K562 (cell line): Measurements from ENCODE around the gene OR2W1. TPM values are rescaled to one million over a fixed set of nuclear protein-coding genes. Genes with fewer than 3 reads are reported as not detected.
A peak's percentile ranks its signal among the peaks of the same experiment; 100 is the strongest.

Experiments used
- CBX1 ChIP-seq: sonication (generic); IDR thresholded peaks from 2 replicates; pipeline ENCODE4 v1.6.1; 2016; ENCODE audit warnings: antibody characterized with exemption, low read depth, mild to moderate bottlenecking
- ERF ChIP-seq: fragments of 450-650 bp; formaldehyde crosslinking; IDR thresholded peaks from 2 replicates; pipeline ENCODE4 v1.4.0; 2020; ENCODE audit warnings: mild to moderate bottlenecking, mixed read lengths
- ETV1 ChIP-seq: fragments of 450-650 bp; conservative IDR thresholded peaks from 2 replicates; pipeline ENCODE4 v1.6.1; 2016; ENCODE audit warnings: missing genetic modification characterization, control low read depth, low read depth, missing compliant biosample characterization
- L3MBTL2 ChIP-seq: fragments of 450-650 bp; IDR thresholded peaks from 2 replicates; pipeline ENCODE4 v1.6.1; 2016; ENCODE audit warnings: mild to moderate bottlenecking, moderate library complexity
- PHF8 ChIP-seq: fragments of 200-600 bp; sonication (generic); IDR thresholded peaks from 2 replicates; pipeline ENCODE4 v1.6.1; 2012; ENCODE audit warnings: mixed run types, mild to moderate bottlenecking, inconsistent platforms, low read length, moderate library complexity, borderline replicate concordance
- POLR2G ChIP-seq: fragments of 200-400 bp; formaldehyde crosslinking; IDR thresholded peaks from 2 replicates; pipeline ENCODE4 v1.6.1; 2017; ENCODE audit warnings: low read depth, mild to moderate bottlenecking, antibody characterized with exemption, low read length, moderate library complexity
- SAFB2 ChIP-seq: fragments of 200-400 bp; formaldehyde crosslinking; IDR thresholded peaks from 2 replicates; pipeline ENCODE4 v1.6.1; 2018; ENCODE audit warnings: borderline replicate concordance, low read length, low read depth, moderate library complexity; ENCODE audit not compliant: severe bottlenecking
- SAP30 ChIP-seq: fragments of 200-600 bp; sonication (generic); IDR thresholded peaks from 2 replicates; pipeline ENCODE4 v1.6.1; 2012; ENCODE audit warnings: borderline replicate concordance, low read depth, mild to moderate bottlenecking, moderate library complexity, low read length, control low read depth, inconsistent platforms; ENCODE audit not compliant: insufficient read depth, poor library complexity, severe bottlenecking
- SMARCE1 ChIP-seq: fragments of 450-650 bp; IDR thresholded peaks from 2 replicates; pipeline ENCODE4 v1.7.1; 2016; ENCODE audit warnings: mild to moderate bottlenecking
- TRIM24 ChIP-seq, 2 experiments: fragments of 450-650 bp; IDR thresholded peaks; 2 replicates each; pipeline ENCODE4 v1.6.1; 2016
- ZNF57 ChIP-seq: fragments of 450-650 bp; formaldehyde crosslinking; IDR thresholded peaks from 2 replicates; pipeline ENCODE4 v1.4.0; 2020; ENCODE audit warnings: mild to moderate bottlenecking, moderate library complexity
- ZNF589 ChIP-seq: fragments of 200-800 bp; sonication (Bioruptor generic); IDR thresholded peaks from 2 replicates; pipeline ENCODE4 v1.6.1; 2016; ENCODE audit warnings: low read depth, missing genetic modification characterization, missing compliant biosample characterization
- polyA plus RNA-seq, 8 experiments: library from polyadenylated mRNA; depleted of rRNA in 4 of 8; stranded (reverse) in 5 of 8; unstranded in 3 of 8; fragments of >200 nt; fragmentation: Nextera tagmentation in 2 of 8; fragmentation: Illumina TruSeq in 1 of 8; extraction: Ambion mirVana in 2 of 8; extraction: Trizol in 1 of 8; gene quantifications; 2 replicates each; pipeline versions ENCODE4 v1.2.1 to v1.2.3, GENCODE V29; 2011 to 2014; ENCODE audit warnings: inconsistent platforms in 1 of 8, missing spikeins in 1 of 8
- total RNA-seq, 7 experiments: library from RNA; depleted of rRNA in 6 of 7; stranded (reverse); fragments of >200 nt in 6 of 7; fragmentation: Illumina TruSeq in 2 of 7; extraction: Trizol in 2 of 7; gene quantifications; 2 replicates each; pipeline versions ENCODE4 v1.2.1 to v1.2.3, GENCODE V29; 2011 to 2021; ENCODE audit warnings: low replicate concordance in 1 of 7
- TF ChIP-seq, protein P1 (sequence below), 2 experiments: fragments of 450-650 bp; formaldehyde crosslinking in 1 of 2; IDR thresholded peaks; 2 replicates each; pipeline versions ENCODE4 v1.4.0 to v1.6.1; 2014 to 2020; ENCODE audit warnings: mild to moderate bottlenecking in 2 of 2, borderline replicate concordance in 1 of 2, low read depth in 1 of 2
- TF ChIP-seq, protein P2 (sequence below): sonication (generic); formaldehyde crosslinking; IDR thresholded peaks from 2 replicates; pipeline ENCODE4 v1.8.1; 2023; ENCODE audit warnings: mild to moderate bottlenecking, missing genetic modification reagents
- TF ChIP-seq, protein P3 (sequence below), 2 experiments: fragments of 450-650 bp in 1 of 2; sonication (generic) in 1 of 2; formaldehyde crosslinking in 1 of 2; IDR thresholded peaks in 1 of 2; conservative IDR thresholded peaks in 1 of 2; 2 replicates each; pipeline versions ENCODE4 v1.6.1 to v1.8.1; 2016 to 2023; ENCODE audit warnings: mild to moderate bottlenecking in 2 of 2, moderate library complexity in 2 of 2, inconsistent platforms in 1 of 2, missing genetic modification reagents in 1 of 2

Gene OR2W1
- total and polyA plus RNA-seq, 9 of the 15 experiments (the other 6 are each of a cell fraction or from before 2014, with no cell fraction given) = not detected

DNA sequence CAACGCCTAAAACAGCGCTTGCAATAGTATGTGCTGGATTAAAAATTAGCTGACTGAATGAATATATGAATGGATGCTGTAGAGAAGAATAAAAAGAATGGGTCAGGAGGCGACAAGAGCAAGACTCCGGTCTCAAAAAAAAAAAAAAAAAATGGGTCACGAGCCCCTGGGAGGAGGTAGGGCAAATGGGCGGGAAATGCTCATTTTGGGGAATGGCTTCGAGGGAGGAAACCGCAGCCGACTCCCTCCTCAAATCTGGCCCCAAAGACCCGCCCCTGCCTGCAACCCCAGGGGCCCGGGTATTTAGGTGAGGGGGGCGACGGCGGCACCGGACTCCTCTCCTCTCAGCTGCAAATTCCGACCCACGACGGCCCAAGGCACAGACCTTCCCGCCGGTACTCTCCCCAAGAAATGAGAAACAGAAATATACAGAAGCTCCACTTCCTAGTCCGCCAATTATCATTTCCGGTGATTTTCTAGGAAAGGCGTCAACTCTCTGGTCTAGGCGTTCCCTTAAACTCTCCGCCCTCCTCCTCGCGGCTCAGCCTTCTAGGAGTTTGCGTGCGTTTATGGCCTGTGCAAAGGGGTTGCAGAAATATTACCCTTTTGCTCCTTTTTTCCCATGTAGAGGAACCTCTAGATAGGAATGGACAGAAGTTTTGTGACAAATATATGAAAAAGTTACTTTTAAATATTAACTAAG is 39.6 kb downstream of the OR2W1 start, which contains the start of gene ZNF311 (continued):
- TF ChIP-seq, protein P1, sequence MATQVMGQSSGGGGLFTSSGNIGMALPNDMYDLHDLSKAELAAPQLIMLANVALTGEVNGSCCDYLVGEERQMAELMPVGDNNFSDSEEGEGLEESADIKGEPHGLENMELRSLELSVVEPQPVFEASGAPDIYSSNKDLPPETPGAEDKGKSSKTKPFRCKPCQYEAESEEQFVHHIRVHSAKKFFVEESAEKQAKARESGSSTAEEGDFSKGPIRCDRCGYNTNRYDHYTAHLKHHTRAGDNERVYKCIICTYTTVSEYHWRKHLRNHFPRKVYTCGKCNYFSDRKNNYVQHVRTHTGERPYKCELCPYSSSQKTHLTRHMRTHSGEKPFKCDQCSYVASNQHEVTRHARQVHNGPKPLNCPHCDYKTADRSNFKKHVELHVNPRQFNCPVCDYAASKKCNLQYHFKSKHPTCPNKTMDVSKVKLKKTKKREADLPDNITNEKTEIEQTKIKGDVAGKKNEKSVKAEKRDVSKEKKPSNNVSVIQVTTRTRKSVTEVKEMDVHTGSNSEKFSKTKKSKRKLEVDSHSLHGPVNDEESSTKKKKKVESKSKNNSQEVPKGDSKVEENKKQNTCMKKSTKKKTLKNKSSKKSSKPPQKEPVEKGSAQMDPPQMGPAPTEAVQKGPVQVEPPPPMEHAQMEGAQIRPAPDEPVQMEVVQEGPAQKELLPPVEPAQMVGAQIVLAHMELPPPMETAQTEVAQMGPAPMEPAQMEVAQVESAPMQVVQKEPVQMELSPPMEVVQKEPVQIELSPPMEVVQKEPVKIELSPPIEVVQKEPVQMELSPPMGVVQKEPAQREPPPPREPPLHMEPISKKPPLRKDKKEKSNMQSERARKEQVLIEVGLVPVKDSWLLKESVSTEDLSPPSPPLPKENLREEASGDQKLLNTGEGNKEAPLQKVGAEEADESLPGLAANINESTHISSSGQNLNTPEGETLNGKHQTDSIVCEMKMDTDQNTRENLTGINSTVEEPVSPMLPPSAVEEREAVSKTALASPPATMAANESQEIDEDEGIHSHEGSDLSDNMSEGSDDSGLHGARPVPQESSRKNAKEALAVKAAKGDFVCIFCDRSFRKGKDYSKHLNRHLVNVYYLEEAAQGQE (IDR thresholded peaks at IDR 0.05; ENCODE audit: borderline replicate concordance) = no peak
- TF ChIP-seq, protein P1 (CRISPR knock-in tag; IDR thresholded peaks at IDR 0.05; ENCODE audit: low read depth) = 0 out of 2 replicates have a peak, but pooled peaks have one; percentile 23
- TF ChIP-seq SAP30 (peak; percentile 72), L3MBTL2 (peak; percentile 99), ZNF57 (CRISPR knock-in tag) (no peak), ETV1 (tag) (peak; percentile 87), SAFB2 (no peak), ZNF589 (CRISPR knock-in tag) (peak; percentile 76), POLR2G (peak; percentile 89), CBX1 (0 out of 2 replicates have a peak, but pooled peaks have one; percentile 40), TRIM24 (IDR thresholded peaks at IDR 0.05) (peak in 1 of 2 experiments; percentile 66; a peak in 1 of 4 replicates), SMARCE1 (peak; percentile 19; the same call in 1 of the 2 replicates), PHF8 (peak; percentile 85), ERF (CRISPR knock-in tag) (0 out of 2 replicates have a peak, but pooled peaks have one; percentile 17)
- TF ChIP-seq, protein P2, sequence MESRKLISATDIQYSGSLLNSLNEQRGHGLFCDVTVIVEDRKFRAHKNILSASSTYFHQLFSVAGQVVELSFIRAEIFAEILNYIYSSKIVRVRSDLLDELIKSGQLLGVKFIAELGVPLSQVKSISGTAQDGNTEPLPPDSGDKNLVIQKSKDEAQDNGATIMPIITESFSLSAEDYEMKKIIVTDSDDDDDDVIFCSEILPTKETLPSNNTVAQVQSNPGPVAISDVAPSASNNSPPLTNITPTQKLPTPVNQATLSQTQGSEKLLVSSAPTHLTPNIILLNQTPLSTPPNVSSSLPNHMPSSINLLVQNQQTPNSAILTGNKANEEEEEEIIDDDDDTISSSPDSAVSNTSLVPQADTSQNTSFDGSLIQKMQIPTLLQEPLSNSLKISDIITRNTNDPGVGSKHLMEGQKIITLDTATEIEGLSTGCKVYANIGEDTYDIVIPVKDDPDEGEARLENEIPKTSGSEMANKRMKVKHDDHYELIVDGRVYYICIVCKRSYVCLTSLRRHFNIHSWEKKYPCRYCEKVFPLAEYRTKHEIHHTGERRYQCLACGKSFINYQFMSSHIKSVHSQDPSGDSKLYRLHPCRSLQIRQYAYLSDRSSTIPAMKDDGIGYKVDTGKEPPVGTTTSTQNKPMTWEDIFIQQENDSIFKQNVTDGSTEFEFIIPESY (CRISPR knock-in tag) = no peak
- TF ChIP-seq, protein P3, sequence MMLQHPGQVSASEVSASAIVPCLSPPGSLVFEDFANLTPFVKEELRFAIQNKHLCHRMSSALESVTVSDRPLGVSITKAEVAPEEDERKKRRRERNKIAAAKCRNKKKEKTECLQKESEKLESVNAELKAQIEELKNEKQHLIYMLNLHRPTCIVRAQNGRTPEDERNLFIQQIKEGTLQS (IDR thresholded peaks at IDR 0.05) = no peak
- TF ChIP-seq, protein P3 (CRISPR knock-in tag; conservative IDR thresholded peaks at IDR 0.05) = no peak
